ENCODE results near the gene DCAKD. TPM values are rescaled to one million over a fixed set of nuclear protein-coding genes. Genes with fewer than 3 reads are reported as not detected.

DCAKD gene
- total and polyA plus RNA-seq, 2 donors (not counting 3 experiments of a cell fraction or from before 2014, with no cell fraction given) = 30.8 to 36.5 TPM

GRCh38 chr17:45088741-45089140 lies 37.3 kb upstream of the DCAKD start:
- Histone ChIP-seq H3K27ac (ENCODE audit: insufficient read depth, low read depth, low read length) (no peak overlapping the region), H3K27me3 (ENCODE audit: control insufficient read depth in 2 of 2, insufficient read depth in 2 of 2, low read length in 2 of 2) (no peaks in the 10 kb centered on the region), H3K9me3 (replicated peaks; ENCODE audit: control insufficient read depth, insufficient read depth, low read length) (no peaks in the 10 kb centered on the region), H4K20me1 (replicated peaks; ENCODE audit: control insufficient read depth, extremely low read depth, insufficient read depth, low read length) (no peaks in the 10 kb centered on the region), H2AFZ (ENCODE audit: low read depth, low read length) (no peak overlapping the region), H3K9me1 (replicated peaks; ENCODE audit: control insufficient read depth, extremely low read depth, insufficient read depth, low read length) (no peaks in the 10 kb centered on the region), H3K9ac (replicated peaks; ENCODE audit: extremely low read depth, insufficient read depth, low read length) (no peak overlapping the region), H3K79me2 (ENCODE audit: control insufficient read depth, insufficient read depth, low read length) (no peaks in the 10 kb centered on the region), H3K4me1 (ENCODE audit: control insufficient read depth, extremely low read depth, insufficient read depth, low read length) (peaks cover 19% of the 10 kb centered on the region), H3K4me2 (ENCODE audit: insufficient read depth, low read length) (no peak overlapping the region), H3K4me3 (replicated peaks in 1 of 3; ENCODE audit: insufficient read depth in 1 of 3, low read depth in 1 of 3, low read length in 3 of 3) (no peak overlapping the region), H3K36me3 (ENCODE audit: control insufficient read depth in 2 of 2, extremely low read depth in 1 of 2, insufficient read depth in 2 of 2, low read length in 2 of 2) (peaks cover 15 to 32% of the 10 kb centered on the region in 2 experiments)
- no peak for FAIRE-seq
- ChIA-PET CTCF (interaction anchor here (0.9 to 2.4 kb wide), 3 partner anchors 10 to 67 kb away, joined by 3 to 5 read pairs (median 3); no protein-coding TSS in a partner anchor), POLR2A (no interaction called here)
- BruUV-seq (replicated peaks) = no TSS peak
- dilution Hi-C loops (cut with MboI; ENCODE audit: extremely low pct_ligation_motif_present, low sequenced_read_pairs) (no loop called here), intact Hi-C loops (cut with micrococcal nuclease) (no loop called here)
- TF ChIP-seq POLR2A (IDR thresholded peaks at IDR 0.05; ENCODE audit: low read depth, low read length) = no peak
- no peak for TF ChIP-seq MYC (IDR thresholded peaks at IDR 0.05; ENCODE audit: low read depth, low read length)
- TF ChIP-seq POLR2AphosphoS5 (IDR thresholded peaks at IDR 0.05; ENCODE audit: insufficient read depth, low read depth, low read length) = no peak
- TF ChIP-seq, protein P1, sequence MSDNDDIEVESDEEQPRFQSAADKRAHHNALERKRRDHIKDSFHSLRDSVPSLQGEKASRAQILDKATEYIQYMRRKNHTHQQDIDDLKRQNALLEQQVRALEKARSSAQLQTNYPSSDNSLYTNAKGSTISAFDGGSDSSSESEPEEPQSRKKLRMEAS (IDR thresholded peaks at IDR 0.05; ENCODE audit: insufficient read depth, insufficient read length) = no peak
- no peak for TF ChIP-seq EZH2 (IDR thresholded peaks at IDR 0.05; ENCODE audit: borderline replicate concordance, low read depth, low read length, severe bottlenecking)
- TF ChIP-seq, protein P2, sequence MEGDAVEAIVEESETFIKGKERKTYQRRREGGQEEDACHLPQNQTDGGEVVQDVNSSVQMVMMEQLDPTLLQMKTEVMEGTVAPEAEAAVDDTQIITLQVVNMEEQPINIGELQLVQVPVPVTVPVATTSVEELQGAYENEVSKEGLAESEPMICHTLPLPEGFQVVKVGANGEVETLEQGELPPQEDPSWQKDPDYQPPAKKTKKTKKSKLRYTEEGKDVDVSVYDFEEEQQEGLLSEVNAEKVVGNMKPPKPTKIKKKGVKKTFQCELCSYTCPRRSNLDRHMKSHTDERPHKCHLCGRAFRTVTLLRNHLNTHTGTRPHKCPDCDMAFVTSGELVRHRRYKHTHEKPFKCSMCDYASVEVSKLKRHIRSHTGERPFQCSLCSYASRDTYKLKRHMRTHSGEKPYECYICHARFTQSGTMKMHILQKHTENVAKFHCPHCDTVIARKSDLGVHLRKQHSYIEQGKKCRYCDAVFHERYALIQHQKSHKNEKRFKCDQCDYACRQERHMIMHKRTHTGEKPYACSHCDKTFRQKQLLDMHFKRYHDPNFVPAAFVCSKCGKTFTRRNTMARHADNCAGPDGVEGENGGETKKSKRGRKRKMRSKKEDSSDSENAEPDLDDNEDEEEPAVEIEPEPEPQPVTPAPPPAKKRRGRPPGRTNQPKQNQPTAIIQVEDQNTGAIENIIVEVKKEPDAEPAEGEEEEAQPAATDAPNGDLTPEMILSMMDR (IDR thresholded peaks at IDR 0.05; ENCODE audit: extremely low read depth in 1 of 2, insufficient read depth in 1 of 2, low read depth in 1 of 2, low read length in 2 of 2) = no peak
- no peak for TF ChIP-seq FOS (IDR thresholded peaks at IDR 0.05; ENCODE audit: borderline replicate concordance, insufficient read depth, low read length)
- TF ChIP-seq GATA2 (IDR thresholded peaks at IDR 0.05; ENCODE audit: insufficient read depth, insufficient read length, low read depth, low read length) = no peak
- TF ChIP-seq JUN (IDR thresholded peaks at IDR 0.05; ENCODE audit: borderline replicate concordance, insufficient read depth, insufficient read length, low read depth) = no peak
- DNase-seq (ENCODE audit: low read depth, low spot score) = no peak
